K562 (cell line): Measurements from ENCODE around the gene CGN. TPM values are rescaled to one million over a fixed set of nuclear protein-coding genes. Genes with fewer than 3 reads are reported as not detected.

ENCODE experiments used
- CBX2 ChIP-seq: fragments of 200-600 bp; sonication (generic); IDR thresholded peaks from one replicate; pipeline ENCODE4 v1.6.1; 2012; ENCODE audit warnings: mild to moderate bottlenecking, low read length, inconsistent platforms; ENCODE audit not compliant: insufficient read depth, poor library complexity, severe bottlenecking
- CTCF ChIP-seq, 3 experiments: IDR thresholded peaks in 2 of 3; conservative IDR thresholded peaks in 1 of 3; 2 replicates each; pipeline ENCODE4 v1.5.1; 2011 to 2012; ENCODE audit warnings: low read length in 3 of 3, mild to moderate bottlenecking in 3 of 3, control low read depth in 2 of 3, improper control_type of control experiment in 1 of 3, inconsistent platforms in 1 of 3, low read depth in 1 of 3, mixed read lengths in 1 of 3, moderate library complexity in 1 of 3; ENCODE audit not compliant: insufficient read depth in 2 of 3
- CTCFL ChIP-seq: IDR thresholded peaks from 2 replicates; pipeline ENCODE4 v1.6.1; 2011; ENCODE audit warnings: borderline replicate concordance, low read depth, mild to moderate bottlenecking, moderate library complexity, low read length; ENCODE audit not compliant: insufficient read depth, poor library complexity, severe bottlenecking
- DDX20 ChIP-seq: fragments of 450-650 bp; IDR thresholded peaks from 2 replicates; pipeline ENCODE4 v1.6.1; 2016; ENCODE audit warnings: missing genetic modification characterization, low read depth, mild to moderate bottlenecking, missing compliant biosample characterization, moderate library complexity
- ELK1 ChIP-seq: sonication (generic); formaldehyde crosslinking; IDR thresholded peaks from 2 replicates; pipeline ENCODE4 v1.8.1; 2022; ENCODE audit warnings: missing genetic modification reagents
- FOXP1 ChIP-seq: sonication (generic); formaldehyde crosslinking; IDR thresholded peaks from 2 replicates; pipeline ENCODE4 v1.8.0; 2022; ENCODE audit warnings: mild to moderate bottlenecking, missing genetic modification reagents
- HMG20B ChIP-seq: fragments of 250-450 bp; sonication (Bioruptor Pico); IDR thresholded peaks from 2 replicates; pipeline ENCODE4 v1.5.0; 2021; ENCODE audit warnings: mild to moderate bottlenecking
- KHSRP ChIP-seq: fragments of 450-650 bp; IDR thresholded peaks from 2 replicates; pipeline ENCODE4 v1.6.1; 2017
- MAZ ChIP-seq, 2 experiments: fragments of 450-650 bp in 1 of 2; sonication (generic) in 1 of 2; formaldehyde crosslinking; IDR thresholded peaks in 1 of 2; conservative IDR thresholded peaks in 1 of 2; 2 replicates each; pipeline versions ENCODE4 v1.4.0 to v1.5.0; 2020; ENCODE audit warnings: mild to moderate bottlenecking in 1 of 2, missing genetic modification reagents in 1 of 2
- MCM2 ChIP-seq: fragments of 450-650 bp; IDR thresholded peaks from 2 replicates; pipeline ENCODE4 v1.6.1; 2017; ENCODE audit warnings: low read depth, mild to moderate bottlenecking
- PHF21A ChIP-seq: fragments of 450-650 bp; IDR thresholded peaks from 2 replicates; pipeline ENCODE4 v1.6.1; 2017; ENCODE audit warnings: low read depth, borderline replicate concordance
- RAD21 ChIP-seq, 2 experiments: fragments of 250-450 bp in 1 of 2; fragments of 450-650 bp in 1 of 2; sonication (Bioruptor Pico) in 1 of 2; formaldehyde crosslinking in 1 of 2; IDR thresholded peaks in 1 of 2; conservative IDR thresholded peaks in 1 of 2; 2 replicates each; pipeline versions ENCODE4 v1.4.0 to v1.8.0; 2020 to 2022; ENCODE audit warnings: mild to moderate bottlenecking in 2 of 2, moderate library complexity in 1 of 2
- SPI1 ChIP-seq: IDR thresholded peaks from 2 replicates; pipeline ENCODE4 v1.6.1; 2011; ENCODE audit warnings: low read depth, low read length, control low read depth, borderline replicate concordance
- TCF3 ChIP-seq: sonication (generic); formaldehyde crosslinking; IDR thresholded peaks from 2 replicates; pipeline ENCODE4 v1.4.0; 2020; ENCODE audit warnings: mild to moderate bottlenecking, missing genetic modification reagents
- TOE1 ChIP-seq, 2 experiments: fragments of 450-650 bp in 1 of 2; sonication (generic) in 1 of 2; formaldehyde crosslinking in 1 of 2; IDR thresholded peaks; 2 replicates each; pipeline versions ENCODE4 v1.7.1 to v1.8.0; 2016 to 2022; ENCODE audit warnings: borderline replicate concordance in 2 of 2, mild to moderate bottlenecking in 2 of 2, antibody characterized with exemption in 1 of 2, inconsistent platforms in 1 of 2, low read depth in 1 of 2, missing genetic modification reagents in 1 of 2, moderate library complexity in 1 of 2
- TSHZ1 ChIP-seq: fragments of 250-450 bp; sonication (Bioruptor Pico); IDR thresholded peaks from 2 replicates; pipeline ENCODE4 v1.4.0; 2020; ENCODE audit warnings: mild to moderate bottlenecking, moderate library complexity
- ZNF347 ChIP-seq: fragments of 450-650 bp; formaldehyde crosslinking; IDR thresholded peaks from 2 replicates; pipeline ENCODE4 v1.4.0; 2020; ENCODE audit warnings: low read depth, mild to moderate bottlenecking, moderate library complexity
- ZNF384 ChIP-seq: IDR thresholded peaks from 2 replicates; pipeline ENCODE4 v1.6.1; 2012; ENCODE audit warnings: low read depth, low read length, improper control_type of control experiment
- polyA plus RNA-seq, 8 experiments: library from polyadenylated mRNA; depleted of rRNA in 4 of 8; stranded (reverse) in 5 of 8; unstranded in 3 of 8; fragments of >200 nt; fragmentation: Nextera tagmentation in 2 of 8; fragmentation: Illumina TruSeq in 1 of 8; extraction: Ambion mirVana in 2 of 8; extraction: Trizol in 1 of 8; gene quantifications; 2 replicates each; pipeline versions ENCODE4 v1.2.1 to v1.2.3, GENCODE V29; 2011 to 2014; ENCODE audit warnings: inconsistent platforms in 1 of 8, missing spikeins in 1 of 8
- total RNA-seq, 7 experiments: library from RNA; depleted of rRNA in 6 of 7; stranded (reverse); fragments of >200 nt in 6 of 7; fragmentation: Illumina TruSeq in 2 of 7; extraction: Trizol in 2 of 7; gene quantifications; 2 replicates each; pipeline versions ENCODE4 v1.2.1 to v1.2.3, GENCODE V29; 2011 to 2021; ENCODE audit warnings: low replicate concordance in 1 of 7

CGN gene
- total and polyA plus RNA-seq, 9 of the 15 experiments (the other 6 are each of a cell fraction or from before 2014, with no cell fraction given) = 0.03 to 1.4 (median 0.14) TPM; not detected in 2

- TF ChIP-seq CTCFL (peak; percentile 50), TOE1 (IDR thresholded peaks at IDR 0.05; ENCODE audit: borderline replicate concordance) (no peak), TOE1 (CRISPR knock-in tag; IDR thresholded peaks at IDR 0.05; ENCODE audit: borderline replicate concordance, low read depth) (no peak), HMG20B (CRISPR knock-in tag) (no peak), DDX20 (tag) (no peak), ELK1 (CRISPR knock-in tag) (no peak), TCF3 (CRISPR knock-in tag) (no peak), TSHZ1 (no peak), MAZ (CRISPR knock-in tag; conservative IDR thresholded peaks at IDR 0.05 in 1 of 2, IDR thresholded peaks at IDR 0.05 in 1 of 2) (no peak), SPI1 (no peak), MCM2 (no peak), KHSRP (no peak), PHF21A (no peak), CTCF (IDR thresholded peaks at IDR 0.05 in 2 of 3, conservative IDR thresholded peaks at IDR 0.05 in 1 of 3; ENCODE audit: insufficient read depth in 2 of 3, low read depth in 1 of 3, low read length in 3 of 3) (peak; percentile 33 to 49 (median 35); a peak in 4 of 6 replicates), RAD21 (CRISPR knock-in tag; conservative IDR thresholded peaks at IDR 0.05 in 1 of 2, IDR thresholded peaks at IDR 0.05 in 1 of 2) (no peak), FOXP1 (no peak), ZNF384 (peak; percentile 87), CBX2 (no peak), ZNF347 (CRISPR knock-in tag) (no peak)
Measured at GRCh38 chr1:151501474-151501873, 9.7 kb upstream of the CGN start (continued).
